Keratinocyte (primary cell): Measurements from ENCODE around the gene CPED1. TPM values are rescaled to one million over a fixed set of nuclear protein-coding genes. Genes with fewer than 3 reads are reported as not detected.

ENCODE experiments used
- DNase-seq: peaks from one replicate; pipeline ENCODE4 v3.0.0-alpha.2; 2011; ENCODE audit warnings: low read depth, missing footprints, low spot score
- FAIRE-seq: peaks from 2 replicates; lab custom pipeline; 2011; peaks lifted over from hg19 to GRCh38; lab: Jason Lieb, UNC
- H2AFZ ChIP-seq: 2 replicates; pipeline ENCODE4 v1.6.0; 2012; ENCODE audit warnings: low read length, control low read depth, inconsistent platforms; ENCODE audit not compliant: control insufficient read depth
- H3K27ac ChIP-seq: 2 replicates; pipeline ENCODE4 v1.5.1; 2011; ENCODE audit warnings: low read length; ENCODE audit not compliant: control insufficient read depth, insufficient read depth
- H3K27me3 ChIP-seq: 3 replicates; pipeline ENCODE4 v1.6.0; 2011; ENCODE audit warnings: low read length; ENCODE audit not compliant: control insufficient read depth, insufficient read depth; ENCODE audit errors: extremely low read depth
- H3K36me3 ChIP-seq, 2 experiments: 2 replicates in 1 of 2; 3 replicates in 1 of 2; pipeline ENCODE4 v1.5.1; 2011; ENCODE audit warnings: low read length in 2 of 2, mild to moderate bottlenecking in 1 of 2; ENCODE audit not compliant: control insufficient read depth in 2 of 2, insufficient read depth in 2 of 2; ENCODE audit errors: extremely low read depth in 1 of 2
- H3K4me1 ChIP-seq: 3 replicates; pipeline ENCODE4 v1.5.1; 2011; ENCODE audit warnings: low read length; ENCODE audit not compliant: control insufficient read depth, insufficient read depth; ENCODE audit errors: extremely low read depth
- H3K4me2 ChIP-seq: 3 replicates; pipeline ENCODE4 v1.6.0; 2011; ENCODE audit warnings: low read depth, low read length; ENCODE audit not compliant: control insufficient read depth, insufficient read depth; ENCODE audit errors: extremely low read depth
- H3K4me3 ChIP-seq, 3 experiments: fragments of 200-600 bp in 1 of 3; sonication (generic) in 1 of 3; 2 replicates in 2 of 3; 3 replicates in 1 of 3; pipeline ENCODE4 v1.5.1; 2011 to 2016; ENCODE audit warnings: low read length in 3 of 3, mild to moderate bottlenecking in 3 of 3, control low read depth in 2 of 3, inconsistent platforms in 1 of 3, low read depth in 1 of 3, mixed read lengths in 1 of 3, mixed run types in 1 of 3, moderate library complexity in 1 of 3; ENCODE audit not compliant: control insufficient read depth in 2 of 3, insufficient read depth in 2 of 3; ENCODE audit errors: extremely low read depth in 1 of 3
- H3K79me2 ChIP-seq: 2 replicates; pipeline ENCODE4 v1.6.0; 2012; ENCODE audit warnings: low read length; ENCODE audit not compliant: control insufficient read depth, insufficient read depth
- H3K9ac ChIP-seq: 3 replicates; pipeline ENCODE4 v1.6.0; 2011; ENCODE audit warnings: low read length; ENCODE audit not compliant: control insufficient read depth, insufficient read depth; ENCODE audit errors: extremely low read depth
- H3K9me1 ChIP-seq: 3 replicates; pipeline ENCODE4 v1.6.0; 2011; ENCODE audit warnings: low read length; ENCODE audit not compliant: control insufficient read depth, insufficient read depth; ENCODE audit errors: extremely low read depth
- H3K9me3 ChIP-seq: 2 replicates; pipeline ENCODE4 v1.5.1; 2012; ENCODE audit warnings: low read depth, low read length; ENCODE audit not compliant: control insufficient read depth
- H4K20me1 ChIP-seq: 3 replicates; pipeline ENCODE4 v1.6.0; 2011; ENCODE audit warnings: low read length; ENCODE audit not compliant: control insufficient read depth, insufficient read depth; ENCODE audit errors: extremely low read depth
- CTCF ChIP-seq, 3 experiments: IDR thresholded peaks in 1 of 3; conservative IDR thresholded peaks in 1 of 3; optimal IDR thresholded peaks in 1 of 3; 2 replicates in 2 of 3; 3 replicates in 1 of 3; pipeline versions ENCODE3 to v1.5.1; 2011; ENCODE audit warnings: low read length in 3 of 3, mild to moderate bottlenecking in 3 of 3, moderate library complexity in 2 of 3, control low read depth in 1 of 3, inconsistent platforms in 1 of 3; ENCODE audit not compliant: insufficient read depth in 2 of 3; ENCODE audit errors: extremely low read depth in 1 of 3
- EZH2 ChIP-seq: IDR thresholded peaks from one replicate; pipeline ENCODE4 v1.6.1; 2012; ENCODE audit warnings: inconsistent platforms, mild to moderate bottlenecking, low read length, moderate library complexity
- dilution Hi-C: fragments of 300-500 bp; cut with MboI; formaldehyde crosslinking; loops from one replicate; pipeline ENCODE4 v1.7.0; 2020; ENCODE audit warnings: low sequenced_read_pairs; ENCODE audit not compliant: extremely low pct_ligation_motif_present
- polyA plus RNA-seq, 5 experiments: library from polyadenylated mRNA; depleted of rRNA in 3 of 5; stranded (reverse) in 3 of 5; stranded (forward) in 1 of 5; unstranded in 1 of 5; fragments of >200 nt; gene quantifications; 1 replicate in 1 of 5; 2 replicates in 3 of 5; 3 replicates in 1 of 5; pipeline versions ENCODE4 v1.2.1 to v1.2.3, GENCODE V29; 2011 to 2012; ENCODE audit warnings: missing spikeins in 2 of 5, low read depth in 1 of 5, low replicate concordance in 1 of 5

Gene CPED1
- polyA plus RNA-seq, 1 donor (not counting 4 experiments of a cell fraction or from before 2014, with no cell fraction given) = 0.62 TPM

GRCh38 chr7:121026159-121026558, 37.6 kb downstream of the CPED1 start:
- dilution Hi-C loops = no loop called here
- H2AFZ ChIP-seq = no peak overlapping the region
- H3K36me3 ChIP-seq = no peaks in the 10 kb centered on the region
- H3K9me1 ChIP-seq = no peaks in the 10 kb centered on the region
- FAIRE-seq = no peak
- no peak overlapping the region for H3K4me2 ChIP-seq
- H4K20me1 ChIP-seq = no peaks in the 10 kb centered on the region
- no peaks in the 10 kb centered on the region for H3K4me1 ChIP-seq
- no peak overlapping the region for H3K27ac ChIP-seq
- no peaks in the 10 kb centered on the region for H3K27me3 ChIP-seq
- H3K9me3 ChIP-seq = no peaks in the 10 kb centered on the region
- H3K79me2 ChIP-seq = no peaks in the 10 kb centered on the region
- H3K4me3 ChIP-seq = no peak overlapping the region
- DNase-seq = no peak
- TF ChIP-seq EZH2 (no peak), CTCF (optimal IDR thresholded peaks at IDR 0.05 in 1 of 3, IDR thresholded peaks at IDR 0.05 in 1 of 3, conservative IDR thresholded peaks at IDR 0.05 in 1 of 3; ENCODE audit: extremely low read depth in 1 of 3, insufficient read depth in 2 of 3, low read length in 3 of 3) (no peak)
- H3K9ac ChIP-seq = no peak overlapping the region

DNA sequence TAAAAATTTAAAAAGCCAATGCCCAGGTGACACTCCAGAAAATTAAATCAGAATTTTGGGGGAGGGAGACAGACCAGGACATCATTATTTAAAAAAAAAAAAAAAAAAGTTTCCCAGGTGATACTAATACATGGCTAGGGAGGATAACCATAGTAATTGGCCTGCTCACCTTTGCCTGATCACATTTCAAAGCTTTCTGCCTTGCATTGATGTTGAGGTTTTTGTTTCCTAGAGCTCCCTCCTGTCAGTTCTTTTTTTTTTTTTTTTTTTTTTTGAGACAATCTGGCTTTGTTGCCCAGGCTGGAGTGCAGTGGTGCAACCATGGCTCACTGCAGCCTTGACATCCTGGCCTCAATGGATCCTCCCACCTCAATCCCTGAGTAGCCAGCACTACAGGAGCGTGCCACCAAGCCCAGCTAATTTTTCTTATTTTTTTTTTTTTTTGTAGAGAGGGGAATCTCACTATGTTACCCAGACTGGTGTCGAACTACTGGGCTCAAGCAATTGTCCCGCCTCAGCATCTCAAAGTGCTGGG, 38.1 kb downstream of the CPED1 start:
- Histone ChIP-seq H3K9me3 (no peaks in the 10 kb centered on the region), H3K79me2 (no peaks in the 10 kb centered on the region), H2AFZ (no peak overlapping the region), H3K9me1 (no peaks in the 10 kb centered on the region), H3K27me3 (no peaks in the 10 kb centered on the region), H3K4me3 (no peak overlapping the region), H3K4me2 (no peak overlapping the region), H4K20me1 (no peaks in the 10 kb centered on the region), H3K4me1 (no peaks in the 10 kb centered on the region), H3K36me3 (no peaks in the 10 kb centered on the region), H3K9ac (no peak overlapping the region), H3K27ac (no peak overlapping the region)
- no peak for FAIRE-seq
- no peak for TF ChIP-seq EZH2
- TF ChIP-seq CTCF (optimal IDR thresholded peaks at IDR 0.05 in 1 of 3, IDR thresholded peaks at IDR 0.05 in 1 of 3, conservative IDR thresholded peaks at IDR 0.05 in 1 of 3; ENCODE audit: extremely low read depth in 1 of 3, insufficient read depth in 2 of 3, low read length in 3 of 3) = no peak
- DNase-seq = no peak
- dilution Hi-C loops = no loop called here
